Thyroid gland (tissue), 4 donors: ENCODE data around the gene SEL1L. TPM values are rescaled to one million over a fixed set of nuclear protein-coding genes. Genes with fewer than 3 reads are reported as not detected.
"Not testable (repeated sequence)": the region's sequence is repeated elsewhere in the genome, so short reads cannot be mapped to it uniquely, and the experiment has no call there.

ENCODE experiments used
- DNase-seq, 2 donors: peaks; one replicate each; pipeline ENCODE4 v3.0.0-alpha.2; 2019
- H3K27ac ChIP-seq, 3 donors: fragments of 200-600 bp; sonication (generic); 1 replicate in 2 of 3; 2 replicates in 1 of 3; pipeline ENCODE4 v1.5.1; 2016 to 2019; ENCODE audit warnings: mild to moderate bottlenecking in 1 of 3, moderate library complexity in 1 of 3
- H3K27me3 ChIP-seq: fragments of 200-600 bp; sonication (generic); one replicate; pipeline ENCODE4 v1.5.1; 2019
- H3K36me3 ChIP-seq, 2 donors: fragments of 200-600 bp; sonication (generic); one replicate each; pipeline ENCODE4 v1.5.1; 2016 to 2019
- H3K4me1 ChIP-seq, 2 donors: fragments of 200-600 bp; sonication (generic); one replicate each; pipeline ENCODE4 v1.5.1; 2017 to 2019
- H3K4me3 ChIP-seq, 3 donors: fragments of 200-600 bp; sonication (generic); replicated peaks in 1 of 3; 1 replicate in 2 of 3; 2 replicates in 1 of 3; pipeline ENCODE4 v1.5.1; 2016; ENCODE audit warnings: mild to moderate bottlenecking in 1 of 3
- H3K9me3 ChIP-seq: fragments of 200-600 bp; sonication (generic); one replicate; pipeline ENCODE4 v1.5.1; 2017
- POLR2A ChIP-seq, 2 donors: fragments of 450-650 bp; IDR thresholded peaks; one replicate each; pipeline ENCODE4 v1.6.1; 2017; ENCODE audit warnings: antibody characterized with exemption in 2 of 2, mild to moderate bottlenecking in 2 of 2, moderate library complexity in 1 of 2
- WGBS, 2 donors: methylation state at CpG; one replicate each; pipeline ENCODE4 v1.1.5; 2017; 5-methylcytosine and 5-hydroxymethylcytosine counted together
- intact Hi-C: fragments of 100-400 bp; cut with DNase I; formaldehyde crosslinking; loops from one replicate; pipeline ENCODE4 v1.15.1; 2023
- total RNA-seq, 4 donors: library from RNA; depleted of rRNA; stranded (reverse); fragments of >200 nt; gene quantifications; one replicate each; pipeline ENCODE4 v1.2.3, GENCODE V29; 2016
- TF ChIP-seq, protein P1 (sequence below), 6 experiments: fragments of 200-600 bp in 3 of 6; fragments of 450-650 bp in 3 of 6; sonication (generic) in 3 of 6; IDR thresholded peaks; one replicate each; pipeline ENCODE4 v1.5.1; 2016 to 2019; ENCODE audit warnings: antibody characterized with exemption in 6 of 6, mild to moderate bottlenecking in 2 of 6, inconsistent platforms in 1 of 6, moderate library complexity in 1 of 6

The SEL1L gene
- total RNA-seq, 4 donors from 2014 or later: 65.4 to 96.2 (median 89.6) TPM

DNA sequence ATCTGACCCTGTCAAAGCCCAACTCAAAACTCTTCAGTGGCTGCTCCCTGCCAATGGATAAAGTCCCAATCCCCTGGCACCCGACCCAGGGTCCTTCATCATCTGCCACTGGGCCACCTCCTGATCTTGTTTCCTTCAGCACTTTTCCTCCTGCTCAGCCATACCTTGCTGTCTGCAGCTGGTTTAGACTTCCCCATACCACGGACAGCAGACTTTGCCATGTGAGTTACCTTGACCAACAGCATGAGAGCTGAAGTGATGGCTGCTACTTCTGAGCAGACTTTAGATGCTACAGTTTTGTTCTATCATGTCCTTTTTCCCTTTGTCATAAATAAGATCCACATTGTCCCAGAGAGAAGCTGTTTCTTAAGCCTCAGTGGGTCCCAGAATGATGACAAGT lies 100.3 kb downstream of the SEL1L start:
- intact Hi-C loops: no loop called here
- whole genome bisulfite sequencing, 2 donors: 54 to 80% methylated on average over 2 of the region's 2 CpGs
- no peaks in the 10 kb centered on the region for H3K27me3 ChIP-seq
- H3K27ac ChIP-seq: no peak overlapping the region
- no peak for DNase-seq
- H3K4me3 ChIP-seq: no peak overlapping the region
- H3K36me3 ChIP-seq: no peaks in the 10 kb centered on the region
- peaks cover 7 to 19% of the 10 kb centered on the region in 2 donors for H3K4me1 ChIP-seq
- no peak for TF ChIP-seq POLR2A (IDR thresholded peaks at IDR 0.05)
- TF ChIP-seq, protein P1, sequence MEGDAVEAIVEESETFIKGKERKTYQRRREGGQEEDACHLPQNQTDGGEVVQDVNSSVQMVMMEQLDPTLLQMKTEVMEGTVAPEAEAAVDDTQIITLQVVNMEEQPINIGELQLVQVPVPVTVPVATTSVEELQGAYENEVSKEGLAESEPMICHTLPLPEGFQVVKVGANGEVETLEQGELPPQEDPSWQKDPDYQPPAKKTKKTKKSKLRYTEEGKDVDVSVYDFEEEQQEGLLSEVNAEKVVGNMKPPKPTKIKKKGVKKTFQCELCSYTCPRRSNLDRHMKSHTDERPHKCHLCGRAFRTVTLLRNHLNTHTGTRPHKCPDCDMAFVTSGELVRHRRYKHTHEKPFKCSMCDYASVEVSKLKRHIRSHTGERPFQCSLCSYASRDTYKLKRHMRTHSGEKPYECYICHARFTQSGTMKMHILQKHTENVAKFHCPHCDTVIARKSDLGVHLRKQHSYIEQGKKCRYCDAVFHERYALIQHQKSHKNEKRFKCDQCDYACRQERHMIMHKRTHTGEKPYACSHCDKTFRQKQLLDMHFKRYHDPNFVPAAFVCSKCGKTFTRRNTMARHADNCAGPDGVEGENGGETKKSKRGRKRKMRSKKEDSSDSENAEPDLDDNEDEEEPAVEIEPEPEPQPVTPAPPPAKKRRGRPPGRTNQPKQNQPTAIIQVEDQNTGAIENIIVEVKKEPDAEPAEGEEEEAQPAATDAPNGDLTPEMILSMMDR (IDR thresholded peaks at IDR 0.05): no peak
- no peaks in the 10 kb centered on the region for H3K9me3 ChIP-seq

DNA sequence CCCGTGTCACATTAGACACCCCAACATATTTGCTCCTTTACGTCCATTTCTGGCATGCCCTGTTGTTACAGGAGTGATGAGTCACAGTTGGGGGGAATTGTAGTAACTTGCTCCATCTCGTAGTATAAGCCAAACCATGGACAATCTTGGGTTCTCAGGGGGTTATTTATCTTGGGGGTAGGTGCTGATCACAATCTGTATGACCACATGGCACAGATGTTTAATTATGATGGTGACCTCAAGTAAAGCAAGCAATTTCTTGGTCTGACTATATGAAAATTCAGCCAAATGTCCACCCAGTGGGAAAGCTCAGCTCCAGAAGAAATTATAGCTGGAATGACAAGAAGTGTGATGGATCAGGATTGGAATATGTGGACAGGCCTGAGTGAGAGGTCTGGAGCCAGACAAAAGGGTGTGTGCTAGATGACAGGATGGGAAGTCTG lies 101.4 kb downstream of the SEL1L start:
- Histone ChIP-seq H3K9me3 (no peaks in the 10 kb centered on the region), H3K4me1 (peaks cover 11 to 19% of the 10 kb centered on the region in 2 donors), H3K4me3 (no peak overlapping the region), H3K27ac (no peak overlapping the region), H3K27me3 (no peaks in the 10 kb centered on the region), H3K36me3 (no peaks in the 10 kb centered on the region)
- DNase-seq: no peak
- TF ChIP-seq, protein P1 (IDR thresholded peaks at IDR 0.05): no peak
- no peak for TF ChIP-seq POLR2A (IDR thresholded peaks at IDR 0.05)
- 83 to 87% methylated on average over 3 of the region's 3 CpGs for WGBS, 2 donors
- intact Hi-C loops: no loop called here

DNA sequence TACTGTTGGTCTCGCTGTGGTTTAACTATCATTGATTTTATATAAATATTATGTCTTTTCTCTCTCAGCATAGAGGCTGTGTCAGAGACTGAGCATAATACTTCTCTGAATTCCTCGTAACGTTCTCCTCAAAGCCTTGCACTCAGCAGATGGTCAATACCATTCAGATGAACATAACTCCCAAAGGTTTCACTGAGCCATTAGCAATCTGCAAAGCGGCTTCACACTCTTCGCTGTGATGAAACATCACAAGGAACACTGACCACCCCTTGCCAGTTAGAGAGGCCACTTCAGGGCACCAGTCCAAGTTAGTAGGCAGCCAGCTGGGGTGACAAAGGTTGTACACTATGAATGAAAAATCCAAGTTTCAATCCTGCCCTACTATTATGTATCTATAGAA lies 103.4 kb downstream of the SEL1L start:
- Histone ChIP-seq H3K36me3 (no peaks in the 10 kb centered on the region), H3K4me3 (no peak overlapping the region), H3K4me1 (peaks cover 12 to 13% of the 10 kb centered on the region in 2 donors), H3K27ac (no peak overlapping the region), H3K27me3 (no peaks in the 10 kb centered on the region), H3K9me3 (no peaks in the 10 kb centered on the region)
- 71 to 80% methylated on average over 5 of the region's 5 CpGs for WGBS, 2 donors
- intact Hi-C loops: no loop called here
- DNase-seq: peak; percentile 68 to 71
- TF ChIP-seq, protein P1 (IDR thresholded peaks at IDR 0.05): no peak
- no peak for TF ChIP-seq POLR2A (IDR thresholded peaks at IDR 0.05)

DNA sequence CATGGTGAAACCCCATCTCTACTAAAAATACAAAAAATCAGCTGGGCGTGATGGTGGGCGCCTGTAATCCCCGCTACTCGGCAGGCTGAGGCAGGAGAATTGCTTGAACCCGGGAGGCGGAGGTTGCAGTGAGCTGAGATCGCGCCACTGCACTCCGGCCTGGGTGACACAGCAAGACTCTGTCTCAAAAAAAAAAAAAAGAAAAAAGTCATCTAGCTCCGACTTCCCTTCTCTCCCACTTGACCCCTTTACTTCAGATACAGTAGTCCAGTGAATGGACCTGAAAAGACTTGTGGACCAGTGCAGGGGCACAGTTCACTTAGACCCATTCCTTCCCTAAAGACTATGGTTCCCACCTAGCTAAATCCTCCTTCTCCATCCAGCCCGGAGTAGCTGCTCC lies 103.9 kb downstream of the SEL1L start:
- WGBS, 2 donors: 94 to 96% methylated on average over 11 of the region's 11 CpGs

DNA sequence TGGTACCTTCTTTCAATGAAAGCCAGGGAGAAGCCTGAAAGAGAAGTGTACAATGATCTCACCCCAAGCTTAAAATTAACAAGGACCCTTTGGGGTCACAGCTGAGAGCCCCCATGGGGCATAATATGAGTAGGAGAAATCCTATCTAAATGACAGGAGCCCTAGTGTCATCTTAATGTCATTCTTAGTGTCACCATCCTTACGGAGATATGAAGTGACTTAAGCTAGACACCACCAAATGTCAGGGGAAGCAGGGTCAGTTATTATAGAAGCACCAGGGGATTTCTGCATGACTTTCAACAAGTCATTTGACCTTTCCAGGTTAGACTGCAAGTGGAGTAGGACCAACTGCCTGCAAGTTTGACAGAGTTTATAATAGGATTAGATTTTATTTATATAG lies 104.6 kb downstream of the SEL1L start:
- no peaks in the 10 kb centered on the region for H3K27me3 ChIP-seq
- H3K27ac ChIP-seq: no peak overlapping the region
- H3K4me3 ChIP-seq: no peak overlapping the region
- TF ChIP-seq POLR2A (IDR thresholded peaks at IDR 0.05): no peak
- TF ChIP-seq, protein P1 (IDR thresholded peaks at IDR 0.05): no peak
- no peaks in the 10 kb centered on the region for H3K36me3 ChIP-seq
- intact Hi-C loops: no loop called here
- H3K4me1 ChIP-seq: peaks cover 2 to 16% of the 10 kb centered on the region in 2 donors
- 86 to 100% methylated on average over 1 of the region's 1 CpG for WGBS, 2 donors
- no peak for DNase-seq
- H3K9me3 ChIP-seq: no peaks in the 10 kb centered on the region

More for the DNA sequence above, 103.9 kb downstream of the SEL1L start:
- H3K27ac ChIP-seq, DNase-seq, intact Hi-C loops, H3K36me3 ChIP-seq, H3K27me3 ChIP-seq, H3K4me3 ChIP-seq, H3K9me3 ChIP-seq: not testable (repeated sequence)
- peaks cover 7 to 13% of the 10 kb centered on the region in 2 donors for H3K4me1 ChIP-seq
